OCI-LY1 (cell line): ENCODE data around the gene TRAPPC13.
"Not testable (repeated sequence)": the region's sequence is repeated elsewhere in the genome, so short reads cannot be mapped to it uniquely, and the experiment has no call there.

Experiments used
- H2AFZ ChIP-seq: fragments of 200-600 bp; sonication (generic), shearing (Covaris generic); 2 replicates; pipeline ENCODE4 v1.6.0; 2014; ENCODE audit warnings: antibody characterized with exemption, mild to moderate bottlenecking, low read length
- H3F3A ChIP-seq: fragments of 200-600 bp; sonication (generic), shearing (Covaris generic); 2 replicates; pipeline ENCODE4 v1.6.0; 2014; ENCODE audit warnings: mild to moderate bottlenecking, antibody characterized with exemption, low read length, moderate library complexity; ENCODE audit not compliant: insufficient read depth
- H3K27ac ChIP-seq: fragments of 200-600 bp; sonication (generic); 2 replicates; pipeline ENCODE4 v1.5.1; 2014; ENCODE audit warnings: low read length, mixed run types, mild to moderate bottlenecking, low read depth; ENCODE audit not compliant: poor library complexity, severe bottlenecking
- H3K27me3 ChIP-seq: fragments of 200-600 bp; sonication (generic); 2 replicates; pipeline ENCODE4 v1.6.0; 2014; ENCODE audit warnings: antibody characterized with exemption, mild to moderate bottlenecking, low read length, moderate library complexity; ENCODE audit not compliant: insufficient read depth
- H3K36me3 ChIP-seq: fragments of 200-600 bp; sonication (generic); 2 replicates; pipeline ENCODE4 v1.6.1; 2014; ENCODE audit warnings: mild to moderate bottlenecking, antibody characterized with exemption, low read length, moderate library complexity, mixed read lengths; ENCODE audit not compliant: insufficient read depth
- H3K4me1 ChIP-seq: fragments of 200-600 bp; sonication (generic); 2 replicates; pipeline ENCODE4 v1.5.1; 2014; ENCODE audit warnings: mild to moderate bottlenecking, low read length, moderate library complexity; ENCODE audit not compliant: insufficient read depth, severe bottlenecking
- H3K4me2 ChIP-seq: fragments of 200-600 bp; sonication (generic), shearing (Covaris generic); 2 replicates; pipeline ENCODE4 v1.6.1; 2014; ENCODE audit warnings: low read length
- H3K4me3 ChIP-seq: fragments of 200-600 bp; sonication (generic); 2 replicates; pipeline ENCODE4 v1.5.1; 2014; ENCODE audit warnings: low read length, low read depth, mild to moderate bottlenecking, mixed read lengths; ENCODE audit not compliant: poor library complexity, severe bottlenecking
- H3K79me2 ChIP-seq: fragments of 200-600 bp; shearing (Covaris generic); 2 replicates; pipeline ENCODE4 v1.6.1; 2016; ENCODE audit warnings: mixed run types, low read length, mixed read lengths; ENCODE audit not compliant: insufficient read depth
- H3K9ac ChIP-seq: fragments of 200-600 bp; sonication (generic), shearing (Covaris generic); 2 replicates; pipeline ENCODE4 v1.6.1; 2014; ENCODE audit warnings: mild to moderate bottlenecking, low read length, mixed read lengths
- H3K9me2 ChIP-seq: fragments of 200-600 bp; sonication (generic), shearing (Covaris generic); 2 replicates; pipeline ENCODE4 v1.6.1; 2014; ENCODE audit warnings: low read depth, mild to moderate bottlenecking, low read length, mixed read lengths
- H3K9me3 ChIP-seq: fragments of 200-600 bp; shearing (Covaris generic); 2 replicates; pipeline ENCODE4 v1.6.1; 2014; ENCODE audit warnings: low read length, mixed read lengths
- H4K20me1 ChIP-seq: fragments of 200-600 bp; sonication (generic), shearing (Covaris generic); 2 replicates; pipeline ENCODE4 v1.6.0; 2016; ENCODE audit warnings: mild to moderate bottlenecking, low read length; ENCODE audit not compliant: insufficient read depth
- EZH2 ChIP-seq: fragments of 200-600 bp; sonication (generic), shearing (Covaris generic); IDR thresholded peaks from 2 replicates; pipeline ENCODE4 v1.8.0; 2017; ENCODE audit warnings: borderline replicate concordance, mixed run types, mild to moderate bottlenecking, antibody characterized with exemption, low read length, moderate library complexity, mixed read lengths
- TF ChIP-seq, protein P1 (sequence below): fragments of 200-600 bp; sonication (generic), shearing (Covaris generic); IDR thresholded peaks from 2 replicates; pipeline ENCODE4 v1.5.1; 2017; ENCODE audit warnings: mild to moderate bottlenecking, antibody characterized with exemption, low read length, moderate library complexity, mixed read lengths

Gene TRAPPC13

DNA sequence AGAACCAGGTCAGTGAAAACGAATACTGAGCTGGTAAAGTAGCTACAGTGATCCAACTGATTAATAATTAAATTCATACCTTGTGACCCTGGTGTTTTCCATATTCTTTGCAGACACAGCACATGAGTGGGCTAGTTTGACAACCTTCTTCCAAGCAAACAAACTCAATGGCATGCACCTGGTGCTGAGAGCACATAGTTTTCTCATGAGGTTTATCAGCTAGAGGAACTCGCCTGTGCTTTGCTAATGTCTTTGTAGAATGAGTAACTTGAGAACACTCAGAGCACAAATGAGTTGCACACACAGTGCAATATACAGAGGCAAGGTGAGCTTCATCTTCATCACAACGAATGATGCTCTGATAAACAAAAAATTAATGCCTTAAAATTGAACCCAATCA is 13.3 kb upstream of the TRAPPC13 start:
- H3K9ac ChIP-seq: no peak overlapping the region
- no peaks in the 10 kb centered on the region for H3K79me2 ChIP-seq
- H3K27me3 ChIP-seq: no peaks in the 10 kb centered on the region
- H3K4me2 ChIP-seq: no peak overlapping the region
- H4K20me1 ChIP-seq: no peaks in the 10 kb centered on the region
- H3K36me3 ChIP-seq: peaks cover 77% of the 10 kb centered on the region
- no peaks in the 10 kb centered on the region for H3K9me3 ChIP-seq
- H3K9me2 ChIP-seq: no peaks in the 10 kb centered on the region
- TF ChIP-seq, protein P1, sequence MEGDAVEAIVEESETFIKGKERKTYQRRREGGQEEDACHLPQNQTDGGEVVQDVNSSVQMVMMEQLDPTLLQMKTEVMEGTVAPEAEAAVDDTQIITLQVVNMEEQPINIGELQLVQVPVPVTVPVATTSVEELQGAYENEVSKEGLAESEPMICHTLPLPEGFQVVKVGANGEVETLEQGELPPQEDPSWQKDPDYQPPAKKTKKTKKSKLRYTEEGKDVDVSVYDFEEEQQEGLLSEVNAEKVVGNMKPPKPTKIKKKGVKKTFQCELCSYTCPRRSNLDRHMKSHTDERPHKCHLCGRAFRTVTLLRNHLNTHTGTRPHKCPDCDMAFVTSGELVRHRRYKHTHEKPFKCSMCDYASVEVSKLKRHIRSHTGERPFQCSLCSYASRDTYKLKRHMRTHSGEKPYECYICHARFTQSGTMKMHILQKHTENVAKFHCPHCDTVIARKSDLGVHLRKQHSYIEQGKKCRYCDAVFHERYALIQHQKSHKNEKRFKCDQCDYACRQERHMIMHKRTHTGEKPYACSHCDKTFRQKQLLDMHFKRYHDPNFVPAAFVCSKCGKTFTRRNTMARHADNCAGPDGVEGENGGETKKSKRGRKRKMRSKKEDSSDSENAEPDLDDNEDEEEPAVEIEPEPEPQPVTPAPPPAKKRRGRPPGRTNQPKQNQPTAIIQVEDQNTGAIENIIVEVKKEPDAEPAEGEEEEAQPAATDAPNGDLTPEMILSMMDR: no peak
- TF ChIP-seq EZH2: no peak
- H3K4me3 ChIP-seq: no peak overlapping the region
- H3F3A ChIP-seq: no peaks in the 10 kb centered on the region
- H3K27ac ChIP-seq: no peak overlapping the region
- H2AFZ ChIP-seq: no peak overlapping the region
- no peaks in the 10 kb centered on the region for H3K4me1 ChIP-seq

DNA sequence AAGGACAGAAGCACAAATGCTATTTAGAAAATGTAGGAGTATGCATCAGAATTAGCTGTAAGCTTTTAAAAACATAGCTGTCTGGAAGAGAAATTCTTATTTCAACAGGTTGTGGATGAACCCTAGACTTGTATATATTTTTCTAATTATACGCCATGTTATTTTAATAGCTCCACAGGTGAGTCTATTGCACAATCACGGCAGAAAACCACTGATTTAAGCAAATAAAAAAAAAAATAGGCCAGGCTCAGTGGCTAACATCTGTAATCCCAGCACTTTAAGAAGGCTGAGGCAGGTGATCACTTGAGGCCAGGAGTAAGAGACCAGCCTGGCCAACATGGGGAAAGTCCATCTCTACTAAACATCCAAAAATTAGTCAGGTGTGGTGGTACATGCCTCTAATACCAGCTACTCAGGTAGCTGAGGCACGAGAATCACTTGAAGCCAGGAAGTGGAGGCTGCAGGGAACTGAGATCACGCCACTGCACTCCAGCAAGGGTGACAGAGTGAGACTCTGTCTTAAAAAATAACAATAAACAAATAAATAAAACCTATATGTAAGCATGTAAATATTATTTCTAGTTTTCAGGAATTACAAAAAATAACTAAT is 12.4 kb upstream of the TRAPPC13 start:
- no peak overlapping the region for H3K9ac ChIP-seq
- no peaks in the 10 kb centered on the region for H3K27me3 ChIP-seq
- no peaks in the 10 kb centered on the region for H3K79me2 ChIP-seq
- H3F3A ChIP-seq: no peaks in the 10 kb centered on the region
- H3K9me2 ChIP-seq: no peaks in the 10 kb centered on the region
- H3K4me2 ChIP-seq: no peak overlapping the region
- peaks cover 76% of the 10 kb centered on the region for H3K36me3 ChIP-seq
- H4K20me1 ChIP-seq: no peaks in the 10 kb centered on the region
- no peaks in the 10 kb centered on the region for H3K9me3 ChIP-seq
- H3K27ac ChIP-seq: no peak overlapping the region
- H3K4me1 ChIP-seq: no peaks in the 10 kb centered on the region
- no peak for TF ChIP-seq EZH2
- TF ChIP-seq, protein P1: no peak
- no peak overlapping the region for H3K4me3 ChIP-seq
- no peak overlapping the region for H2AFZ ChIP-seq

- Histone ChIP-seq H3K4me1 (peaks cover 16% of the 10 kb centered on the region), H2AFZ (no peak overlapping the region), H4K20me1 (no peaks in the 10 kb centered on the region), H3K27me3 (no peaks in the 10 kb centered on the region), H3K9me3 (no peaks in the 10 kb centered on the region), H3K27ac (no peak overlapping the region), H3K4me2 (no peak overlapping the region), H3K79me2 (peaks cover 43% of the 10 kb centered on the region), H3F3A (no peaks in the 10 kb centered on the region), H3K4me3 (no peak overlapping the region), H3K9ac (no peak overlapping the region), H3K36me3 (peaks cover 22% of the 10 kb centered on the region; the same call in 1 of the 2 replicates), H3K9me2 (no peaks in the 10 kb centered on the region)
- TF ChIP-seq EZH2: no peak
- TF ChIP-seq, protein P1: no peak
Measured at GRCh38 chr5:65620021-65620420, 4.8 kb upstream of the TRAPPC13 start.

DNA sequence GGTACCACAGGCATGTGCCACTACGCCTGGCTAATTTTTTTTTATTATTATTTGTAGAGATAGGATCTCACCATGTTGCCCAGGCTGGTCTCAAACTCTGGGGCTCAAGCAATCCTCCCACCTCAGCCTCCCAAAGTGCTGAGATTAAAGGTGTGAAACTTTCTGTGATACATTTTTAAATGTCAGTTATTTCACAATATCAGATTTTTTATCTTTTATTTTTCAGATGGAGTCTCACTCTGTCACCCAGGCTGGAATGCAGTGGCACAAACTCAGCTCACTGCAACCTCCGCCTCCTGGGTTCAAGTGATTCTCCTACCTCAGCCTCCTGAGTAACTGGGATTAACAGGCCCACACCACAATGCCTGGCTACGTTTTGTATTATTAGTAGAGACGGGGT is 2.9 kb upstream of the TRAPPC13 start:
- H2AFZ ChIP-seq, H3K27ac ChIP-seq, H3K4me3 ChIP-seq, H3K9me3 ChIP-seq, H4K20me1 ChIP-seq, H3K27me3 ChIP-seq, H3K9me2 ChIP-seq, H3F3A ChIP-seq, H3K9ac ChIP-seq: not testable (repeated sequence)
- Histone ChIP-seq H3K4me1 (peaks cover 31% of the 10 kb centered on the region), H3K79me2 (peaks cover 61% of the 10 kb centered on the region), H3K4me2 (peak overlapping the region; percentile 83; the same call in 1 of the 2 replicates), H3K36me3 (peaks cover 12% of the 10 kb centered on the region; the same call in 1 of the 2 replicates)
